Osteoblast (primary cell): ENCODE data around the gene MYO1G. TPM values are rescaled to one million over a fixed set of nuclear protein-coding genes. Genes with fewer than 3 reads are reported as not detected.

Source experiments
- DNase-seq: peaks from one replicate; pipeline ENCODE4 v3.0.0; 2011; ENCODE audit warnings: low spot score, mixed read lengths; ENCODE audit not compliant: insufficient read length; ENCODE audit errors: missing footprints
- H2AFZ ChIP-seq: 2 replicates; pipeline ENCODE4 v1.6.0; 2011; ENCODE audit warnings: mild to moderate bottlenecking, low read length
- H3K27ac ChIP-seq: 2 replicates; pipeline ENCODE4 v1.5.1; 2011; ENCODE audit warnings: mild to moderate bottlenecking, low read depth, low read length, moderate library complexity
- H3K27me3 ChIP-seq: 2 replicates; pipeline ENCODE4 v1.6.0; 2012; ENCODE audit warnings: mild to moderate bottlenecking, control low read depth, inconsistent platforms, low read length, moderate library complexity; ENCODE audit not compliant: insufficient read depth
- H3K36me3 ChIP-seq: 2 replicates; pipeline ENCODE4 v1.5.1; 2011; ENCODE audit warnings: mild to moderate bottlenecking, low read length, control low read depth, moderate library complexity; ENCODE audit not compliant: insufficient read depth
- H3K4me1 ChIP-seq: 2 replicates; pipeline ENCODE4 v1.5.1; 2011; ENCODE audit warnings: mild to moderate bottlenecking, low read length, control low read depth, moderate library complexity; ENCODE audit not compliant: insufficient read depth
- H3K4me2 ChIP-seq: 2 replicates; pipeline ENCODE4 v1.6.0; 2011; ENCODE audit warnings: mild to moderate bottlenecking, low read length; ENCODE audit not compliant: insufficient read depth
- H3K4me3 ChIP-seq: fragments of 200-600 bp; sonication (generic); 3 replicates; pipeline ENCODE4 v1.5.1; 2012; ENCODE audit warnings: mild to moderate bottlenecking, low read length, inconsistent platforms; ENCODE audit not compliant: insufficient read depth
- H3K79me2 ChIP-seq: 2 replicates; pipeline ENCODE4 v1.6.0; 2012; ENCODE audit warnings: mild to moderate bottlenecking, low read length, control low read depth, inconsistent platforms; ENCODE audit not compliant: insufficient read depth
- H3K9me3 ChIP-seq: 2 replicates; pipeline ENCODE4 v1.5.1; 2011; ENCODE audit warnings: low read depth, low read length, control low read depth
- H4K20me1 ChIP-seq: 2 replicates; pipeline ENCODE4 v1.6.0; 2012; ENCODE audit warnings: mild to moderate bottlenecking, low read length, control low read depth; ENCODE audit not compliant: insufficient read depth
- CTCF ChIP-seq: IDR thresholded peaks from 2 replicates; pipeline ENCODE4 v1.5.1; 2011; ENCODE audit warnings: mild to moderate bottlenecking, low read depth, low read length, moderate library complexity; ENCODE audit errors: extremely low read depth
- total RNA-seq: library from RNA; depleted of rRNA; stranded (reverse); fragments of >200 nt; gene quantifications from 2 replicates; pipeline ENCODE4 v1.2.3, GENCODE V29; 2012

MYO1G gene
- total RNA-seq, 1 donor = 0.36 TPM

DNA sequence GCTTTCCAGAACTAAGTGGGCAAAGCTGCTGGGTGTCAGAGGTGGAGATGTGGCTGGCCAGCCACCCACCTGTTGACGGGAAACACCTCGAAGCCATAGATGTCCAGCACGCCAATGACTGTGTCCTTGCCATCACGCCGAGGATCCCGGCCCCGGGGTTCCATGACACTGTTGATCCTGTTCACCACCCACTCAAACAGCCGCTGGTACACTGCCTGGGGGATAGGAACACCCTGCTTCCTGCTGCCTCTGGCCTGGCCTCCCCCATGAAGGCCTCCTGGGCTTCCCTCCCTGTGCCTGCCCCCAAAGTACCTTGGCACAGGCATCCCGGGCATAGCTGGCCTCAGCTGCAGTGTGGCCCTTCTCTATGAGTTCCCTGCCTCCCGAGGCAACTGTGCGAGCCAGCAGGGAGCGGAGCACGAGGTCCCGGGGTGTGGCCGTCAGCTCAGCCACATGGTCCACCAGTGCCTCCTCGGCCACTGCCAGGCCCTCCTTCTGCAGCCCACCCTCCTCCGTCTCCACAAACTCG, 8.2 kb downstream of the MYO1G start:
- Histone ChIP-seq H3K27ac (no peak overlapping the region), H3K4me2 (no peak overlapping the region), H3K9me3 (no peaks in the 10 kb centered on the region), H3K4me3 (no peak overlapping the region), H3K79me2 (no peaks in the 10 kb centered on the region), H3K27me3 (no peaks in the 10 kb centered on the region), H3K4me1 (no peaks in the 10 kb centered on the region), H2AFZ (no peak overlapping the region), H3K36me3 (no peaks in the 10 kb centered on the region), H4K20me1 (no peaks in the 10 kb centered on the region)
- no peak for TF ChIP-seq CTCF
- DNase-seq = no peak

- TF ChIP-seq CTCF = no peak
- Histone ChIP-seq H3K4me3 (no peak overlapping the region), H3K4me2 (no peak overlapping the region), H3K27ac (no peak overlapping the region), H3K79me2 (no peaks in the 10 kb centered on the region), H4K20me1 (no peaks in the 10 kb centered on the region), H2AFZ (no peak overlapping the region), H3K36me3 (no peaks in the 10 kb centered on the region), H3K4me1 (no peaks in the 10 kb centered on the region), H3K27me3 (no peaks in the 10 kb centered on the region), H3K9me3 (no peaks in the 10 kb centered on the region)
- DNase-seq = no peak
Observed at GRCh38 chr7:44969701-44970522, 8.9 kb downstream of the MYO1G start.

GRCh38 chr7:44969049-44969700, 9.6 kb downstream of the MYO1G start:
- no peak overlapping the region for H2AFZ ChIP-seq

More at GRCh38 chr7:44969049-44969700, 9.6 kb downstream of the MYO1G start:
- H4K20me1 ChIP-seq = no peaks in the 10 kb centered on the region
- H3K4me2 ChIP-seq = no peak overlapping the region
- no peak overlapping the region for H3K27ac ChIP-seq
- no peak for DNase-seq
- no peak for TF ChIP-seq CTCF
- H3K4me1 ChIP-seq = no peaks in the 10 kb centered on the region
- no peaks in the 10 kb centered on the region for H3K36me3 ChIP-seq
- H3K79me2 ChIP-seq = no peaks in the 10 kb centered on the region
- H3K9me3 ChIP-seq = no peaks in the 10 kb centered on the region
- no peaks in the 10 kb centered on the region for H3K27me3 ChIP-seq
- no peak overlapping the region for H3K4me3 ChIP-seq
